NCI-H2196 treated with DMSO at 0.1 percent for 48 hours (cell line): ENCODE data around the gene SYT7.

ENCODE experiments used
- DNase-seq: peaks from one replicate; lab custom pipeline; 2025; ENCODE audit not compliant: unreplicated experiment; lab: John Stamatoyannopoulos, UW

The SYT7 gene

GRCh38 chr11:61539006-61539405 is 41.9 kb downstream of the SYT7 start:
- DNase-seq: no peak

GRCh38 chr11:61538636-61538961 is 42.3 kb downstream of the SYT7 start:
- no peak for DNase-seq

- DNase-seq: no peak
Observed at GRCh38 chr11:61537326-61537725, 43.5 kb downstream of the SYT7 start.

GRCh38 chr11:61536676-61537270 is 44.1 kb downstream of the SYT7 start:
- no peak for DNase-seq

- no peak for DNase-seq
Observed at GRCh38 chr11:61535998-61536675, 44.7 kb downstream of the SYT7 start.

GRCh38 chr11:61534933-61535839 is 45.7 kb downstream of the SYT7 start:
- no peak for DNase-seq

GRCh38 chr11:61534025-61534932 is 46.6 kb downstream of the SYT7 start:
- no peak for DNase-seq

- peak; percentile 45 for DNase-seq
Observed at GRCh38 chr11:61533401-61533800, 47.5 kb downstream of the SYT7 start.

- no peak for DNase-seq
Observed at GRCh38 chr11:61533039-61533375, 47.9 kb downstream of the SYT7 start.

- DNase-seq: peak; percentile 14
Observed at GRCh38 chr11:61532134-61533038, 48.5 kb downstream of the SYT7 start.

- DNase-seq: no peak
Observed at GRCh38 chr11:61531044-61531443, 49.8 kb downstream of the SYT7 start.

- DNase-seq: no peak
Observed at GRCh38 chr11:61529537-61530225, 51.2 kb downstream of the SYT7 start.

GRCh38 chr11:61528114-61528513 is 52.8 kb downstream of the SYT7 start:
- DNase-seq: no peak

- DNase-seq: no peak
Observed at GRCh38 chr11:61526956-61527731, 53.7 kb downstream of the SYT7 start.

- no peak for DNase-seq
Observed at GRCh38 chr11:61526229-61526628, 54.6 kb downstream of the SYT7 start.

GRCh38 chr11:61524963-61525587 is 55.8 kb downstream of the SYT7 start:
- no peak for DNase-seq

GRCh38 chr11:61524446-61524845 is 56.4 kb downstream of the SYT7 start:
- no peak for DNase-seq

GRCh38 chr11:61522881-61523280 is 58.0 kb downstream of the SYT7 start:
- no peak for DNase-seq
